Panc1 (cell line): Measurements from ENCODE around the gene S100A1. TPM values are rescaled to one million over a fixed set of nuclear protein-coding genes. Genes with fewer than 3 reads are reported as not detected.
A peak's percentile ranks its signal among the peaks of the same experiment; 100 is the strongest.

Experiments used
- ATAC-seq: fragments of 200-7000 bp; cut with Tn5 transposase; 2 replicates; pipeline ENCODE4 v1.9.1; 2020; ENCODE audit warnings: mild to moderate bottlenecking, moderate library complexity
- BruUV-seq: library from RNA; stranded (reverse); fragments of 400-500 nt; replicated peaks from 2 replicates; lab custom pipeline; 2021; lab: Mats Ljungman, UMichigan
- CTCF ChIA-PET: fragments of 300-600 bp; sonication (Branson Sonifier 250); formaldehyde crosslinking; loops from one replicate; lab custom pipeline; 2022; ENCODE audit warnings: antibody characterized with exemption; lab: Charles Lee
- POLR2A ChIA-PET: fragments of 300-600 bp; sonication (Branson Sonifier 250); formaldehyde crosslinking; loops from one replicate; lab custom pipeline; 2022; ENCODE audit warnings: antibody characterized with exemption; lab: Charles Lee
- DNase-seq: peaks from one replicate; pipeline ENCODE4 v3.0.0-alpha.2; 2010; ENCODE audit warnings: low read depth, low spot score
- H3K27ac ChIP-seq: 2 replicates; pipeline ENCODE4 v1.5.1; 2011; ENCODE audit warnings: mild to moderate bottlenecking, low read length, inconsistent platforms
- H3K27me3 ChIP-seq: fragments of 200-500 bp; sonication (Bioruptor generic); 2 replicates; pipeline ENCODE4 v1.6.0; 2014; ENCODE audit warnings: low read length, inconsistent platforms; ENCODE audit not compliant: control insufficient read depth, insufficient read depth
- H3K36me3 ChIP-seq: fragments of 200-500 bp; sonication (Bioruptor generic); 2 replicates; pipeline ENCODE4 v1.5.1; 2014; ENCODE audit warnings: inconsistent platforms, mild to moderate bottlenecking, low read length, moderate library complexity; ENCODE audit not compliant: control insufficient read depth, insufficient read depth
- H3K4me1 ChIP-seq: 2 replicates; pipeline ENCODE4 v1.5.1; 2011; ENCODE audit warnings: inconsistent platforms, mild to moderate bottlenecking, low read length, moderate library complexity; ENCODE audit not compliant: control insufficient read depth, insufficient read depth
- H3K4me3 ChIP-seq, 2 experiments: 2 replicates each; pipeline ENCODE4 v1.5.1; 2011 to 2012; ENCODE audit warnings: low read depth in 2 of 2, low read length in 2 of 2, mild to moderate bottlenecking in 2 of 2, inconsistent platforms in 1 of 2, moderate library complexity in 1 of 2
- H3K9me3 ChIP-seq: fragments of 200-500 bp; sonication (Bioruptor generic); 2 replicates; pipeline ENCODE4 v1.5.1; 2014; ENCODE audit warnings: low read depth, mild to moderate bottlenecking, inconsistent platforms, low read length, moderate library complexity; ENCODE audit not compliant: control insufficient read depth, insufficient read depth
- POLR2AphosphoS5 ChIP-seq: IDR thresholded peaks from 2 replicates; pipeline ENCODE4 v1.6.1; 2012; ENCODE audit warnings: mild to moderate bottlenecking, low read depth, low read length, moderate library complexity
- SIN3A ChIP-seq: IDR thresholded peaks from 2 replicates; pipeline ENCODE4 v1.6.1; 2012; ENCODE audit warnings: low read depth, mild to moderate bottlenecking, low read length, moderate library complexity, borderline replicate concordance; ENCODE audit not compliant: insufficient read depth
- TCF7L2 ChIP-seq: IDR thresholded peaks from 2 replicates; pipeline ENCODE4 v1.6.1; 2011; ENCODE audit warnings: mild to moderate bottlenecking, low read depth, low read length, inconsistent platforms
- in situ Hi-C: cut with HindIII; loops from 2 replicates; pipeline ENCODE4 v1.10.0; 2016; ENCODE audit warnings: low sequenced_read_pairs, low pct_unique_long_range_greater_than_20kb
- intact Hi-C: fragments of 100-400 bp; cut with micrococcal nuclease; formaldehyde crosslinking; loops from one replicate; pipeline ENCODE4 v1.10.0; 2022; ENCODE audit not compliant: unreplicated experiment
- total RNA-seq: library from RNA; stranded (reverse); gene quantifications from one replicate; pipeline ENCODE4 v1.2.1, GENCODE V29; 2021; ENCODE audit not compliant: unreplicated experiment
- TF ChIP-seq, protein P1 (sequence below), 2 experiments: IDR thresholded peaks; 2 replicates each; pipeline ENCODE4 v1.6.1; 2011 to 2012; ENCODE audit warnings: low read depth in 2 of 2, control low read depth in 1 of 2, low read length in 1 of 2, mild to moderate bottlenecking in 1 of 2, moderate library complexity in 1 of 2; ENCODE audit not compliant: insufficient read depth in 1 of 2
- TF ChIP-seq, protein P2 (sequence below): fragments of 450-650 bp; IDR thresholded peaks from 2 replicates; pipeline ENCODE4 v1.5.1; 2017; ENCODE audit warnings: mild to moderate bottlenecking

S100A1 gene
- total RNA-seq, 1 experiment from 2014 or later, result 2.9 TPM

GRCh38 chr1:153643816-153644215 lies 15.6 kb downstream of the S100A1 start:
- CTCF ChIA-PET, result no interaction called here
- TF ChIP-seq SIN3A (no peak), POLR2AphosphoS5 (no peak), TCF7L2 (no peak)
- TF ChIP-seq, protein P1, sequence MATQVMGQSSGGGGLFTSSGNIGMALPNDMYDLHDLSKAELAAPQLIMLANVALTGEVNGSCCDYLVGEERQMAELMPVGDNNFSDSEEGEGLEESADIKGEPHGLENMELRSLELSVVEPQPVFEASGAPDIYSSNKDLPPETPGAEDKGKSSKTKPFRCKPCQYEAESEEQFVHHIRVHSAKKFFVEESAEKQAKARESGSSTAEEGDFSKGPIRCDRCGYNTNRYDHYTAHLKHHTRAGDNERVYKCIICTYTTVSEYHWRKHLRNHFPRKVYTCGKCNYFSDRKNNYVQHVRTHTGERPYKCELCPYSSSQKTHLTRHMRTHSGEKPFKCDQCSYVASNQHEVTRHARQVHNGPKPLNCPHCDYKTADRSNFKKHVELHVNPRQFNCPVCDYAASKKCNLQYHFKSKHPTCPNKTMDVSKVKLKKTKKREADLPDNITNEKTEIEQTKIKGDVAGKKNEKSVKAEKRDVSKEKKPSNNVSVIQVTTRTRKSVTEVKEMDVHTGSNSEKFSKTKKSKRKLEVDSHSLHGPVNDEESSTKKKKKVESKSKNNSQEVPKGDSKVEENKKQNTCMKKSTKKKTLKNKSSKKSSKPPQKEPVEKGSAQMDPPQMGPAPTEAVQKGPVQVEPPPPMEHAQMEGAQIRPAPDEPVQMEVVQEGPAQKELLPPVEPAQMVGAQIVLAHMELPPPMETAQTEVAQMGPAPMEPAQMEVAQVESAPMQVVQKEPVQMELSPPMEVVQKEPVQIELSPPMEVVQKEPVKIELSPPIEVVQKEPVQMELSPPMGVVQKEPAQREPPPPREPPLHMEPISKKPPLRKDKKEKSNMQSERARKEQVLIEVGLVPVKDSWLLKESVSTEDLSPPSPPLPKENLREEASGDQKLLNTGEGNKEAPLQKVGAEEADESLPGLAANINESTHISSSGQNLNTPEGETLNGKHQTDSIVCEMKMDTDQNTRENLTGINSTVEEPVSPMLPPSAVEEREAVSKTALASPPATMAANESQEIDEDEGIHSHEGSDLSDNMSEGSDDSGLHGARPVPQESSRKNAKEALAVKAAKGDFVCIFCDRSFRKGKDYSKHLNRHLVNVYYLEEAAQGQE (IDR thresholded peaks at IDR 0.05; ENCODE audit: insufficient read depth in 1 of 2, low read depth in 2 of 2, low read length in 1 of 2), result no peak
- TF ChIP-seq, protein P2, sequence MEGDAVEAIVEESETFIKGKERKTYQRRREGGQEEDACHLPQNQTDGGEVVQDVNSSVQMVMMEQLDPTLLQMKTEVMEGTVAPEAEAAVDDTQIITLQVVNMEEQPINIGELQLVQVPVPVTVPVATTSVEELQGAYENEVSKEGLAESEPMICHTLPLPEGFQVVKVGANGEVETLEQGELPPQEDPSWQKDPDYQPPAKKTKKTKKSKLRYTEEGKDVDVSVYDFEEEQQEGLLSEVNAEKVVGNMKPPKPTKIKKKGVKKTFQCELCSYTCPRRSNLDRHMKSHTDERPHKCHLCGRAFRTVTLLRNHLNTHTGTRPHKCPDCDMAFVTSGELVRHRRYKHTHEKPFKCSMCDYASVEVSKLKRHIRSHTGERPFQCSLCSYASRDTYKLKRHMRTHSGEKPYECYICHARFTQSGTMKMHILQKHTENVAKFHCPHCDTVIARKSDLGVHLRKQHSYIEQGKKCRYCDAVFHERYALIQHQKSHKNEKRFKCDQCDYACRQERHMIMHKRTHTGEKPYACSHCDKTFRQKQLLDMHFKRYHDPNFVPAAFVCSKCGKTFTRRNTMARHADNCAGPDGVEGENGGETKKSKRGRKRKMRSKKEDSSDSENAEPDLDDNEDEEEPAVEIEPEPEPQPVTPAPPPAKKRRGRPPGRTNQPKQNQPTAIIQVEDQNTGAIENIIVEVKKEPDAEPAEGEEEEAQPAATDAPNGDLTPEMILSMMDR, result no peak
- DNase-seq, result no peak
- Histone ChIP-seq H3K27me3 (no peaks in the 10 kb centered on the region), H3K4me3 (no peak overlapping the region), H3K36me3 (peaks cover 48% of the 10 kb centered on the region), H3K27ac (no peak overlapping the region), H3K9me3 (no peaks in the 10 kb centered on the region), H3K4me1 (no peaks in the 10 kb centered on the region)
- no peak for ATAC-seq
- BruUV-seq, result TSS peak; percentile 7
- intact Hi-C loops (no loop called here), in situ Hi-C loops (no loop called here)
- POLR2A ChIA-PET, result interaction anchor here (0.6 to 1.0 kb wide), 2 partner anchors 10 to 222 kb away, joined by 3 to 7 read pairs; partner anchors contain the start of gene CHTOP

DNA sequence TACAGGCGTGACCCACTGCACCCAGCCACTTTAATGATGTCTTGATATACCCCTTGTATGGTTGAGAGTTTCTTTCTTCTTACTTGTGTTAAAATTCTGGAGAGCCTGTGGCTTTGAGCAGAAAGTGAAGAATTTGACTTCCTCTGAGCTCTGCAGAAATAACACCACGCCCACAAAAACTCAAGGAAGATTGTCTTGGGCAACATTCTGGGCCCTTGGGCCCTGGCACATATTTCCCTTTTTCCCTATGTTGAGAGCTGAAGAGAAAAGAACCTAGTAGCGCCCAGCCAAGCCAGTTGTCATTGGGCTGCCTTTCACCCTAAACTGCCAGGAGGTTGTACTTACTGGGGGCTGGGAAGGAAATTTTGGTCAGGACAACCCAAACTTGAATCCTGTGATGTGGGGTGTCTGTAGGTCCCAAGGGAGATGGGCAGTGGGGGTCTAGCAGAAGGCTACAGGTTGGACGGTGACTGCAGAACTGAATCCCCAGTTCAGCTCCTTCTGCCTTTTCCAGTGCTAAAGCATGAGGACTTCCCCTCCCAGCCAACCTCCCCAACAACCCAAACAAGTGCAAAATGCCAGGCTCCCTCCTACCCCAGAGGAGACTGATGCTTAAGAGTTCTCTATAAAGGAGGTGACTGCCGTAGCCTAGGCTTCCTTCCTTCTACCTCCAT lies 18.6 kb downstream of the S100A1 start:
- no TSS peak for BruUV-seq
- POLR2A ChIA-PET, result no interaction called here
- TF ChIP-seq SIN3A, result no peak
- TF ChIP-seq POLR2AphosphoS5, result no peak
- TF ChIP-seq, protein P1 (IDR thresholded peaks at IDR 0.05; ENCODE audit: insufficient read depth in 1 of 2, low read depth in 2 of 2, low read length in 1 of 2), result no peak
- TF ChIP-seq, protein P2, result no peak
- no peak for TF ChIP-seq TCF7L2

More for the DNA sequence above, 18.6 kb downstream of the S100A1 start:
- Histone ChIP-seq H3K9me3 (no peaks in the 10 kb centered on the region), H3K4me1 (no peaks in the 10 kb centered on the region), H3K27me3 (no peaks in the 10 kb centered on the region), H3K36me3 (peaks cover 31% of the 10 kb centered on the region), H3K4me3 (no peak overlapping the region), H3K27ac (no peak overlapping the region)
- no peak for DNase-seq
- in situ Hi-C loops (no loop called here), intact Hi-C loops (no loop called here)
- ATAC-seq, result peak; percentile 46
- CTCF ChIA-PET, result interaction anchor here (1.1 kb wide), 1 partner anchor 124 kb away, joined by 3 read pairs; no protein-coding TSS in a partner anchor
